Skeletal muscle tissue (tissue), 4 donors: ENCODE data around the gene ABCB7. TPM values are rescaled to one million over a fixed set of nuclear protein-coding genes. Genes with fewer than 3 reads are reported as not detected.
"Not testable (repeated sequence)": the region's sequence is repeated elsewhere in the genome, so short reads cannot be mapped to it uniquely, and the experiment has no call there.

ENCODE experiments used
- H3K27ac ChIP-seq: one replicate; pipeline ENCODE4 v1.7.0; 2013; ENCODE audit warnings: mild to moderate bottlenecking, low read depth, low read length, inconsistent platforms
- H3K27me3 ChIP-seq, 3 donors: one replicate each; pipeline ENCODE4 v1.7.0; 2013; ENCODE audit warnings: low read length in 3 of 3; ENCODE audit not compliant: control insufficient read depth in 3 of 3, insufficient read depth in 3 of 3
- H3K36me3 ChIP-seq, 3 donors: one replicate each; pipeline ENCODE4 v1.7.0; 2013; ENCODE audit warnings: low read length in 3 of 3; ENCODE audit not compliant: control insufficient read depth in 3 of 3, insufficient read depth in 3 of 3
- H3K4me1 ChIP-seq, 3 donors: one replicate each; pipeline ENCODE4 v1.7.0; 2013; ENCODE audit warnings: low read length in 3 of 3, mild to moderate bottlenecking in 3 of 3; ENCODE audit not compliant: control insufficient read depth in 3 of 3, insufficient read depth in 3 of 3
- H3K4me3 ChIP-seq, 3 donors: one replicate each; pipeline ENCODE4 v1.7.0; 2013; ENCODE audit warnings: low read length in 3 of 3
- H3K9ac ChIP-seq, 3 donors: one replicate each; pipeline ENCODE4 v1.7.0; 2013; ENCODE audit warnings: low read length in 3 of 3, mild to moderate bottlenecking in 3 of 3, moderate library complexity in 2 of 3, low read depth in 1 of 3
- H3K9me3 ChIP-seq, 3 donors: one replicate each; pipeline ENCODE4 v1.7.0; 2013; ENCODE audit warnings: low read length in 3 of 3; ENCODE audit not compliant: control insufficient read depth in 3 of 3
- total RNA-seq: library from RNA; depleted of rRNA; stranded (reverse); fragments of >200 nt; gene quantifications from one replicate; pipeline ENCODE4 v1.2.3, GENCODE V29; 2014
- donor health status: Osteomylitis.

ABCB7 gene
- 25.6 TPM for total RNA-seq

GRCh38 chrX:75155827-75156525, at the start of gene ABCB7:
Gene ABCB7, minus strand, starts transcription at chrX:75156283. Its CDS starts 11 bp downstream, at chrX:75156272.
- Histone ChIP-seq H3K27ac (peak within 1 kb of the TSS; percentile 80), H3K4me3 (peak within 1 kb of the TSS; percentile 78 to 93 (median 83)), H3K9me3 (no peaks in the 10 kb centered on the region), H3K27me3 (no peaks in the 10 kb centered on the region), H3K36me3 (no peaks in the 10 kb centered on the region), H3K9ac (peak within 1 kb of the TSS; percentile 76 to 88 (median 82)), H3K4me1 (peaks cover 0 to 3% (median 2%) of the 10 kb centered on the region in 3 donors)

GRCh38 chrX:75188415-75189206, 32.5 kb upstream of the ABCB7 start:
- H3K36me3 ChIP-seq, H3K4me1 ChIP-seq, H3K27me3 ChIP-seq, H3K4me3 ChIP-seq, H3K9me3 ChIP-seq, H3K27ac ChIP-seq, H3K9ac ChIP-seq: not testable (repeated sequence)

GRCh38 chrX:75181721-75182120, 25.6 kb upstream of the ABCB7 start:
- H3K9me3 ChIP-seq = no peaks in the 10 kb centered on the region
- no peak overlapping the region for H3K27ac ChIP-seq
- H3K36me3 ChIP-seq = no peaks in the 10 kb centered on the region
- H3K27me3 ChIP-seq = no peaks in the 10 kb centered on the region
- no peak overlapping the region for H3K4me3 ChIP-seq
- H3K9ac ChIP-seq = no peak overlapping the region
- H3K4me1 ChIP-seq = no peaks in the 10 kb centered on the region

DNA sequence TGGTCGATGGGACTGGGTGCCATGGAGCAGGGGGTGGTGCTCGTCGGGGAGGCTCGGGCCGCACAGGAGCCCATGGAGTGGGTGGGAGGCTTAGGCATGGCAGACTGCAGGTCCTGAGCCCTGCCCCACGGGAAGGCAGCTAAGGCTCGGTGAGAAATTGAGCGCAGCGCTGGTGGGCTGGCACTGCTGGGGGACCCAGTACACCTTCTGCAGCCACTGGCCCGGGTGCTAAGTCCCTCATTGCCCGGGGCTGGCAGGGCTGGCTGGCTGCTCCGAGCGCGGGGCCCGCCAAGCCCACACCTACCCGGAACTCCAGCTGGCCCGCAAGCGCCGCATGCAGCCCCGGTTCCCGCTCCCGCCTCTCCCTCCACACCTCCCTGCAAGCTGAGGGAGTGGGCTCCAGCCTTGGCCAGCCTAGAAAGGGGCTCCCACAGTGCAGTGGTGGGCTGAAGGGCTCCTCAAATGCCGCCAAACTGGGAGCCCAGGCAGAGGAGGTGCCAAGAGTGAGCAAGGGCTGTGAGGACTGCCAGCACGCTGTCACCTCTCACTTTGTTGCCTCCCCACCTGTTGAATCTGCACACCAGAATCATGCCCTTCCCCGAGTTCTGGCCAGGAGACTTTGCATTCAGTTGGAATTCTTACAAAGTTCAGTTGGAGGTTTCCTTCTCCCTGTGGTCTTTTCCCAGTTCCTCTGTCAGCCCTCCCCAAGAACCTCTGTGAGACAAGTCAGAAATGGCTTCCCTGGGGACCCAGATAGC, 23.6 kb upstream of the ABCB7 start:
- not testable (repeated sequence) for H3K36me3 ChIP-seq, H3K4me1 ChIP-seq, H3K9me3 ChIP-seq, H3K27me3 ChIP-seq, H3K27ac ChIP-seq, H3K9ac ChIP-seq, H3K4me3 ChIP-seq

DNA sequence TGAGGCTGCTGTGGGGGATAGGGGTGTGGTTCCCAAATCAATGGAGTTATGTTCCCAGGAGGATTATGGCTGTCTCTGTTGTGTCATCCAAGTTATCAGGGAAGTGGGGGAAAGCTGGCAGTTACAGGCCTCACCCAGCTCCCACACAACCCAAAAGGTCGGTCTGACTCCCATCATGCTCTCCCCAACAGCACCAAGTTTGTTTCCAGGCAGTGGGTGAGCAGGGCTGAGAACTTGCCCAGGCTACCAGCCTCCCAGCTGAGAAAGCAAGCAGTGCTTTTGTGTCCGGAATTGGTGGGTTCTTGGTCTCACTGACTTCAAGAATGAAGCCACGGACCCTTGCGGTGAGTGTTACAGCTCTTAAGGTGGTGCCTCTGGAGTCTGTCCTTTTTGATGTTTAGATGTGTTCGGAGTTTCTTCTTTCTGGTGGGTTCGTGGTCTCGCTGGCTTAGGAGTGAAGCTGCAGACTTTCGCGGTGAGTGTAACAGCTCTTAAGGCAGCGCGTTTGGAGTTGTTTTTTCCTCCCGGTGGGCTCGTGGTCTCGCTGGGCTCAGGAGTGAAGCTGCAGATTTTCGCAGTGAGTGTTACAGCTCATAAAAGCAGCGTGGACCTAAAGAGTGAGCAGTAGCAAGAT, 16.3 kb upstream of the ABCB7 start:
- not testable (repeated sequence) for H3K27me3 ChIP-seq, H3K36me3 ChIP-seq, H3K27ac ChIP-seq, H3K4me3 ChIP-seq, H3K9me3 ChIP-seq, H3K9ac ChIP-seq, H3K4me1 ChIP-seq

GRCh38 chrX:75158054-75158453, 2.0 kb upstream of the ABCB7 start:
- Histone ChIP-seq H3K4me1 (peaks cover 0 to 3% (median 2%) of the 10 kb centered on the region in 3 donors), H3K27ac (no peak overlapping the region), H3K4me3 (no peak overlapping the region), H3K9me3 (no peaks in the 10 kb centered on the region), H3K27me3 (no peaks in the 10 kb centered on the region), H3K9ac (no peak overlapping the region), H3K36me3 (no peaks in the 10 kb centered on the region)

DNA sequence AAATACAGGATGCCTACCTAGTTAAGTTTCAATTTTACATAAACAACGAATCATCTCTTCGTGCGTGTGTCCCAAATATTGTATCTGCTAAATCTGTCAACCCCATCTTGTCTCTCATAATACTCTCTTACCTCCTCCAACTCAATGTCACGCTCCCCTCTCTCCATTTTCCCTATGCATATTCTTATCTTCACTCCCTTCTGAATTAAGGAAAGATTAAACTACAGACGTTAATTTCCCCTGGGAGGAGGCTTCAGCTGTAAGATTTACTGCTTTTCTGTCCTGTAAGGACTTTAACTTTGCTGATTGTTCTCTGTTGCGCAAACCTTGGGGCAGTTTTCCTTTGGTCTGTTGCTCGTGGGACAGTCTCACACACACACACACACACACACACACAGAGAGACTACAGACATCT, 455 bp upstream of the ABCB7 start:
- Histone ChIP-seq H3K4me1 (peaks cover 0 to 3% (median 2%) of the 10 kb centered on the region in 3 donors), H3K9me3 (no peaks in the 10 kb centered on the region), H3K27me3 (no peaks in the 10 kb centered on the region), H3K27ac (peak overlapping the region; percentile 80), H3K36me3 (no peaks in the 10 kb centered on the region), H3K9ac (peak overlapping the region; percentile 76 to 88 (median 82)), H3K4me3 (peak overlapping the region; percentile 78 to 93 (median 83))

GRCh38 chrX:75155447-75155826, 646 bp downstream of the ABCB7 start:
- Histone ChIP-seq H3K4me1 (peaks cover 0 to 3% (median 2%) of the 10 kb centered on the region in 3 donors), H3K4me3 (peak overlapping the region; percentile 78 to 93 (median 83)), H3K27ac (peak overlapping the region; percentile 80), H3K36me3 (no peaks in the 10 kb centered on the region), H3K9me3 (no peaks in the 10 kb centered on the region), H3K9ac (peak overlapping the region; percentile 76 to 88 (median 82)), H3K27me3 (no peaks in the 10 kb centered on the region)

DNA sequence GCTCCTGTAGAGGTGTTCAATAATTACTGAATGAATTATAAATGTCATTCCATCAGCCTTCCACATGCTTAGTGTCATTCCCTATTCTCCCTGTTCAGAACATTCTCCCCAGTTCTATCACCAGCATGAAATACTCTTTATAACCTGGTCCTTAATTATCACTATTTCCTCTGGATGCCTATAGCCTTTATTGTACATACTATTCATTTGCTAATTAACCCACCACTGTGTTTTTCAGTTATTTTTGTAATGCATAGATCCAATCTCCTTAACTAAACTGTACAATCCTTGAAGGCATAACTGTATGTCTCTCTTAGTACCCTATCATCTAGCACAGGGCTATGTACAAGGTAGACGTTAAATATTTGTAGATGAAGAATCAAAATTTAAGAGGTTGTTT, 1.2 kb downstream of the ABCB7 start:
- H3K9ac ChIP-seq = peak overlapping the region in 2 of 3 donors; percentile 51 to 88
- no peaks in the 10 kb centered on the region for H3K9me3 ChIP-seq
- H3K27me3 ChIP-seq = no peaks in the 10 kb centered on the region
- H3K4me1 ChIP-seq = peaks cover 0 to 3% (median 2%) of the 10 kb centered on the region in 3 donors
- no peaks in the 10 kb centered on the region for H3K36me3 ChIP-seq
- H3K4me3 ChIP-seq = peak overlapping the region in 2 of 3 donors; percentile 83 to 93
- no peak overlapping the region for H3K27ac ChIP-seq
